PC-3 (cell line): ENCODE measurements around the gene CACNA1I. TPM values are rescaled to one million over a fixed set of nuclear protein-coding genes. Genes with fewer than 3 reads are reported as not detected.

ENCODE experiments used
- ATAC-seq: fragments of 200-7000 bp; cut with Tn5 transposase; 2 replicates; pipeline ENCODE4 v1.9.1; 2020; ENCODE audit warnings: mild to moderate bottlenecking, moderate library complexity
- BruUV-seq: library from RNA; stranded (reverse); fragments of 400-500 nt; replicated peaks from 2 replicates; lab custom pipeline; 2021; lab: Mats Ljungman, UMichigan
- CTCF ChIA-PET: fragments of 300-600 bp; sonication (Branson Sonifier 250); formaldehyde crosslinking; loops from one replicate; lab custom pipeline; 2022; ENCODE audit warnings: antibody characterized with exemption; lab: Charles Lee
- POLR2A ChIA-PET: fragments of 300-600 bp; sonication (Branson Sonifier 250); formaldehyde crosslinking; loops from one replicate; lab custom pipeline; 2022; ENCODE audit warnings: antibody characterized with exemption; ENCODE audit not compliant: unreplicated experiment; lab: Charles Lee
- DNase-seq: peaks from one replicate; pipeline ENCODE4 v3.0.0-alpha.2; 2015
- H2AFZ ChIP-seq: fragments of 300-600 bp; sonication (generic); 2 replicates; pipeline ENCODE4 v1.6.0; 2016; ENCODE audit warnings: antibody characterized with exemption, low read length
- H3F3A ChIP-seq: fragments of 300-600 bp; sonication (generic); one replicate; pipeline ENCODE4 v1.6.0; 2017; ENCODE audit warnings: antibody characterized with exemption, low read length, control low read depth, mild to moderate bottlenecking; ENCODE audit not compliant: unreplicated experiment
- H3K27ac ChIP-seq: fragments of 300-600 bp; sonication (generic); 2 replicates; pipeline ENCODE4 v1.5.1; 2016; ENCODE audit warnings: mild to moderate bottlenecking, low read length
- H3K27me3 ChIP-seq: fragments of 300-600 bp; sonication (generic); 2 replicates; pipeline ENCODE4 v1.6.1; 2016; ENCODE audit warnings: low read length, mixed read lengths
- H3K36me3 ChIP-seq: fragments of 300-600 bp; sonication (generic); 2 replicates; pipeline ENCODE4 v1.6.1; 2016; ENCODE audit warnings: low read depth, mixed run types, low read length, mixed read lengths
- H3K4me1 ChIP-seq: fragments of 300-600 bp; sonication (generic); 2 replicates; pipeline ENCODE4 v1.5.1; 2016; ENCODE audit warnings: low read length; ENCODE audit not compliant: insufficient read depth
- H3K4me2 ChIP-seq: fragments of 300-600 bp; sonication (generic); 2 replicates; pipeline ENCODE4 v1.6.0; 2016; ENCODE audit warnings: low read length
- H3K4me3 ChIP-seq: fragments of 300-600 bp; sonication (generic); 2 replicates; pipeline ENCODE4 v1.5.1; 2016; ENCODE audit warnings: mild to moderate bottlenecking, low read length, mixed read lengths
- H3K79me2 ChIP-seq: fragments of 300-600 bp; sonication (generic); 2 replicates; pipeline ENCODE4 v1.6.1; 2017; ENCODE audit warnings: low read length, mixed read lengths
- H3K9ac ChIP-seq: fragments of 300-600 bp; sonication (generic); 2 replicates; pipeline ENCODE4 v1.6.0; 2016; ENCODE audit warnings: mild to moderate bottlenecking, low read length
- H3K9me2 ChIP-seq: fragments of 300-600 bp; sonication (generic); replicated peaks from 2 replicates; pipeline ENCODE4 v1.6.1; 2016; ENCODE audit warnings: mixed run types, low read length, mixed read lengths
- H3K9me3 ChIP-seq: fragments of 300-600 bp; sonication (generic); 2 replicates; pipeline ENCODE4 v1.6.1; 2016; ENCODE audit warnings: low read length, mixed read lengths
- H4K20me1 ChIP-seq: fragments of 300-600 bp; sonication (generic); 2 replicates; pipeline ENCODE4 v1.6.1; 2016; ENCODE audit warnings: low read length, mixed read lengths
- EZH2 ChIP-seq: fragments of 300-600 bp; sonication (generic); IDR thresholded peaks from one replicate; pipeline ENCODE4 v1.6.1; 2017; ENCODE audit warnings: antibody characterized with exemption, mild to moderate bottlenecking, low read length; ENCODE audit not compliant: unreplicated experiment
- EZH2phosphoT487 ChIP-seq: fragments of 300-600 bp; sonication (generic); IDR thresholded peaks from 2 replicates; pipeline ENCODE4 v1.6.1; 2018; ENCODE audit warnings: mild to moderate bottlenecking, antibody characterized with exemption, low read length, borderline replicate concordance
- intact Hi-C: fragments of 100-400 bp; cut with micrococcal nuclease; formaldehyde crosslinking; loops from 2 replicates; pipeline ENCODE4 v1.9.0; 2023
- total RNA-seq: library from RNA; depleted of rRNA; stranded (reverse); fragments of >200 nt; gene quantifications from 2 replicates; pipeline ENCODE4 v1.2.3, GENCODE V29; 2014
- TF ChIP-seq, protein P1 (sequence below): fragments of 300-600 bp; sonication (generic); conservative IDR thresholded peaks from 2 replicates; pipeline ENCODE4 v1.5.1; 2017; ENCODE audit warnings: antibody characterized with exemption, low read depth, mild to moderate bottlenecking, low read length

Gene CACNA1I
- total RNA-seq, 1 experiment from 2014 or later = not detected

DNA sequence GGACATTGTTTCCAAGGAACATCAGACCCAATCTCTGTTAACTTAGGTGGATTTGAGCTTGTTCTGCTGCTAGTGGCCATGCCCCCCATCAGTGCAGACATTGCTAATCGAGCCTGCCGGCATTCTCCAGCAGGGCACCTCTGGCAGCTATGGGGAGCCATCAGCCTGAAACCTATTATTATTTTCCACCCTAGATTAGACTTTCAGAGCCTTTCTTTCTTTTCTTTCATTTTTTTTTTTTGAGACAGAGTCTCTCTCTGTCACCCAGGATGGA, 4.9 kb downstream of the CACNA1I start:
- intact Hi-C loops = no loop called here
- ATAC-seq (no peak), DNase-seq (no peak)
- H3K27me3 ChIP-seq = no peaks in the 10 kb centered on the region
- H3K4me3 ChIP-seq = no peak overlapping the region
- no peak overlapping the region for H3K9ac ChIP-seq
- ChIA-PET CTCF (no interaction called here), POLR2A (no interaction called here)
- no peaks in the 10 kb centered on the region for H3F3A ChIP-seq
- no peaks in the 10 kb centered on the region for H3K79me2 ChIP-seq
- H3K36me3 ChIP-seq = no peaks in the 10 kb centered on the region
- TF ChIP-seq EZH2 (no peak), EZH2phosphoT487 (no peak)
- TF ChIP-seq, protein P1, sequence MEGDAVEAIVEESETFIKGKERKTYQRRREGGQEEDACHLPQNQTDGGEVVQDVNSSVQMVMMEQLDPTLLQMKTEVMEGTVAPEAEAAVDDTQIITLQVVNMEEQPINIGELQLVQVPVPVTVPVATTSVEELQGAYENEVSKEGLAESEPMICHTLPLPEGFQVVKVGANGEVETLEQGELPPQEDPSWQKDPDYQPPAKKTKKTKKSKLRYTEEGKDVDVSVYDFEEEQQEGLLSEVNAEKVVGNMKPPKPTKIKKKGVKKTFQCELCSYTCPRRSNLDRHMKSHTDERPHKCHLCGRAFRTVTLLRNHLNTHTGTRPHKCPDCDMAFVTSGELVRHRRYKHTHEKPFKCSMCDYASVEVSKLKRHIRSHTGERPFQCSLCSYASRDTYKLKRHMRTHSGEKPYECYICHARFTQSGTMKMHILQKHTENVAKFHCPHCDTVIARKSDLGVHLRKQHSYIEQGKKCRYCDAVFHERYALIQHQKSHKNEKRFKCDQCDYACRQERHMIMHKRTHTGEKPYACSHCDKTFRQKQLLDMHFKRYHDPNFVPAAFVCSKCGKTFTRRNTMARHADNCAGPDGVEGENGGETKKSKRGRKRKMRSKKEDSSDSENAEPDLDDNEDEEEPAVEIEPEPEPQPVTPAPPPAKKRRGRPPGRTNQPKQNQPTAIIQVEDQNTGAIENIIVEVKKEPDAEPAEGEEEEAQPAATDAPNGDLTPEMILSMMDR = no peak
- H2AFZ ChIP-seq = no peak overlapping the region
- no peak overlapping the region for H3K27ac ChIP-seq
- no peaks in the 10 kb centered on the region for H3K9me2 ChIP-seq
- H3K4me2 ChIP-seq = no peak overlapping the region
- no TSS peak for BruUV-seq
- peaks cover 14% of the 10 kb centered on the region for H3K4me1 ChIP-seq
- H3K9me3 ChIP-seq = no peaks in the 10 kb centered on the region
- H4K20me1 ChIP-seq = no peaks in the 10 kb centered on the region

- no peak overlapping the region for H2AFZ ChIP-seq
- no peaks in the 10 kb centered on the region for H4K20me1 ChIP-seq
- H3K27ac ChIP-seq = no peak overlapping the region
- intact Hi-C loops = no loop called here
- no peak overlapping the region for H3K9ac ChIP-seq
- ChIA-PET POLR2A (no interaction called here), CTCF (no interaction called here)
- DNase-seq (no peak), ATAC-seq (no peak)
- no peaks in the 10 kb centered on the region for H3K27me3 ChIP-seq
- H3K9me3 ChIP-seq = no peaks in the 10 kb centered on the region
- no peaks in the 10 kb centered on the region for H3K36me3 ChIP-seq
- peaks cover 14% of the 10 kb centered on the region for H3K4me1 ChIP-seq
- TF ChIP-seq EZH2 (no peak), EZH2phosphoT487 (no peak)
- TF ChIP-seq, protein P1 = no peak
- H3F3A ChIP-seq = no peaks in the 10 kb centered on the region
- no peak overlapping the region for H3K4me3 ChIP-seq
- no peaks in the 10 kb centered on the region for H3K79me2 ChIP-seq
- no peaks in the 10 kb centered on the region for H3K9me2 ChIP-seq
- no TSS peak for BruUV-seq
- no peak overlapping the region for H3K4me2 ChIP-seq
Observed at GRCh38 chr22:39576027-39576426, 5.5 kb downstream of the CACNA1I start.

- ChIA-PET CTCF (no interaction called here), POLR2A (no interaction called here)
- no TSS peak for BruUV-seq
- Histone ChIP-seq H3K4me1 (peaks cover 14% of the 10 kb centered on the region), H3K36me3 (no peaks in the 10 kb centered on the region), H3F3A (no peaks in the 10 kb centered on the region), H3K9me3 (no peaks in the 10 kb centered on the region), H3K9ac (no peak overlapping the region), H3K4me3 (no peak overlapping the region), H3K79me2 (no peaks in the 10 kb centered on the region), H2AFZ (no peak overlapping the region), H3K9me2 (no peaks in the 10 kb centered on the region), H3K27ac (no peak overlapping the region), H3K4me2 (no peak overlapping the region), H3K27me3 (no peaks in the 10 kb centered on the region), H4K20me1 (no peaks in the 10 kb centered on the region)
- ATAC-seq (no peak), DNase-seq (no peak)
- TF ChIP-seq EZH2 = no peak
- TF ChIP-seq EZH2phosphoT487 = no peak
- TF ChIP-seq, protein P1 = no peak
- intact Hi-C loops = no loop called here
Observed at GRCh38 chr22:39577366-39577765, 6.8 kb downstream of the CACNA1I start.
